DND-41 (cell line): ENCODE measurements around the gene PRELP.

Experiments used
- ATAC-seq: fragments of 200-7000 bp; cut with Tn5 transposase; 3 replicates; pipeline ENCODE4 v1.9.1; 2021; ENCODE audit warnings: low read depth; ENCODE audit not compliant: insufficient read depth
- DNase-seq: peaks from one replicate; pipeline ENCODE4 v3.0.0-alpha.2; 2020
- H2AFZ ChIP-seq: 2 replicates; pipeline ENCODE4 v1.6.0; 2012; ENCODE audit warnings: low read depth, low read length
- H3K27ac ChIP-seq: 2 replicates; pipeline ENCODE4 v1.5.1; 2012; ENCODE audit warnings: low read length, inconsistent platforms
- H3K27me3 ChIP-seq: fragments of 200-600 bp; sonication (generic); 2 replicates; pipeline ENCODE4 v1.6.0; 2012; ENCODE audit warnings: low read length, mild to moderate bottlenecking, inconsistent platforms; ENCODE audit not compliant: insufficient read depth, poor library complexity
- H3K36me3 ChIP-seq: 2 replicates; pipeline ENCODE4 v1.5.1; 2012; ENCODE audit warnings: low read length, inconsistent platforms; ENCODE audit not compliant: insufficient read depth
- H3K4me1 ChIP-seq: 2 replicates; pipeline ENCODE4 v1.5.1; 2012; ENCODE audit warnings: mild to moderate bottlenecking, low read length; ENCODE audit not compliant: insufficient read depth
- H3K4me2 ChIP-seq: 2 replicates; pipeline ENCODE4 v1.6.0; 2012; ENCODE audit warnings: mild to moderate bottlenecking, moderate library complexity, low read length, inconsistent platforms; ENCODE audit not compliant: insufficient read depth
- H3K4me3 ChIP-seq, 2 experiments: fragments of 200-600 bp in 1 of 2; shearing (Covaris generic) in 1 of 2; 2 replicates each; pipeline ENCODE4 v1.5.1; 2012 to 2016; ENCODE audit warnings: inconsistent platforms in 2 of 2, low read length in 2 of 2, mild to moderate bottlenecking in 2 of 2, low read depth in 1 of 2, moderate library complexity in 1 of 2
- H3K79me2 ChIP-seq: 2 replicates; pipeline ENCODE4 v1.6.0; 2012; ENCODE audit warnings: low read length, inconsistent platforms; ENCODE audit not compliant: insufficient read depth
- H3K9ac ChIP-seq: 2 replicates; pipeline ENCODE4 v1.6.0; 2012; ENCODE audit warnings: low read depth, mild to moderate bottlenecking, inconsistent platforms, low read length, moderate library complexity
- H3K9me3 ChIP-seq: 2 replicates; pipeline ENCODE4 v1.5.1; 2012; ENCODE audit warnings: low read length, moderate library complexity, mild to moderate bottlenecking, inconsistent platforms; ENCODE audit not compliant: insufficient read depth, severe bottlenecking
- H4K20me1 ChIP-seq: 2 replicates; pipeline ENCODE4 v1.6.0; 2012; ENCODE audit warnings: low read length; ENCODE audit not compliant: insufficient read depth
- CTCF ChIP-seq: IDR thresholded peaks from 2 replicates; pipeline ENCODE4 v1.5.1; 2012; ENCODE audit warnings: borderline replicate concordance, low read length, moderate library complexity, mild to moderate bottlenecking; ENCODE audit not compliant: poor library complexity, severe bottlenecking; ENCODE audit errors: extremely low read depth
- EZH2 ChIP-seq: IDR thresholded peaks from 3 replicates; pipeline ENCODE4 v1.6.1; 2012; ENCODE audit warnings: borderline replicate concordance, low read depth, mild to moderate bottlenecking, moderate library complexity, low read length, inconsistent platforms; ENCODE audit not compliant: severe bottlenecking

PRELP gene

GRCh38 chr1:203475012-203475981 lies at the start of gene PRELP:
Gene PRELP (plus strand): TSS chr1:203475806. CDS start chr1:203483185, 7,379 bp downstream.
- H3K79me2 ChIP-seq, result no peaks in the 10 kb centered on the region
- DNase-seq (no peak), ATAC-seq (no peak)
- no peak within 1 kb of the TSS for H2AFZ ChIP-seq
- TF ChIP-seq CTCF (no peak), EZH2 (no peak)
- H4K20me1 ChIP-seq, result no peaks in the 10 kb centered on the region; the same call in 1 of the 2 replicates
- no peaks in the 10 kb centered on the region for H3K9me3 ChIP-seq
- no peak within 1 kb of the TSS for H3K4me3 ChIP-seq
- H3K4me2 ChIP-seq, result no peak within 1 kb of the TSS
- no peak within 1 kb of the TSS for H3K9ac ChIP-seq
- H3K27ac ChIP-seq, result no peak within 1 kb of the TSS
- no peaks in the 10 kb centered on the region for H3K36me3 ChIP-seq
- H3K27me3 ChIP-seq, result peaks cover 24% of the 10 kb centered on the region
- H3K4me1 ChIP-seq, result no peaks in the 10 kb centered on the region

GRCh38 chr1:203426366-203426765 lies 49.2 kb upstream of the PRELP start:
- Histone ChIP-seq H3K79me2 (no peaks in the 10 kb centered on the region), H3K9me3 (no peaks in the 10 kb centered on the region), H3K4me1 (no peaks in the 10 kb centered on the region), H4K20me1 (no peaks in the 10 kb centered on the region), H3K36me3 (no peaks in the 10 kb centered on the region), H3K4me3 (no peak overlapping the region), H3K27me3 (peaks cover 40% of the 10 kb centered on the region), H3K9ac (no peak overlapping the region), H3K4me2 (no peak overlapping the region), H2AFZ (no peak overlapping the region), H3K27ac (no peak overlapping the region)
- DNase-seq (no peak), ATAC-seq (no peak)
- TF ChIP-seq CTCF, result no peak
- no peak for TF ChIP-seq EZH2

- Histone ChIP-seq H3K9ac (no peak overlapping the region), H2AFZ (no peak overlapping the region), H3K4me1 (no peaks in the 10 kb centered on the region), H3K4me3 (no peak overlapping the region), H3K9me3 (no peaks in the 10 kb centered on the region), H3K79me2 (no peaks in the 10 kb centered on the region), H3K4me2 (no peak overlapping the region), H4K20me1 (no peaks in the 10 kb centered on the region), H3K27me3 (peaks cover 40% of the 10 kb centered on the region), H3K27ac (no peak overlapping the region), H3K36me3 (no peaks in the 10 kb centered on the region)
- DNase-seq (no peak), ATAC-seq (no peak)
- TF ChIP-seq EZH2 (no peak), CTCF (no peak)
Observed at GRCh38 chr1:203426870-203427269, 48.7 kb upstream of the PRELP start.
